GM21576 (cell line): ENCODE measurements around the gene PTPRH.

ENCODE experiments used
- ATAC-seq: cut with Tn5 transposase; IDR thresholded peaks from one replicate; pipeline ENCODE4 v1.9.1; 2021; ENCODE audit warnings: mild to moderate bottlenecking, moderate library complexity; ENCODE audit not compliant: unreplicated experiment

PTPRH gene

DNA sequence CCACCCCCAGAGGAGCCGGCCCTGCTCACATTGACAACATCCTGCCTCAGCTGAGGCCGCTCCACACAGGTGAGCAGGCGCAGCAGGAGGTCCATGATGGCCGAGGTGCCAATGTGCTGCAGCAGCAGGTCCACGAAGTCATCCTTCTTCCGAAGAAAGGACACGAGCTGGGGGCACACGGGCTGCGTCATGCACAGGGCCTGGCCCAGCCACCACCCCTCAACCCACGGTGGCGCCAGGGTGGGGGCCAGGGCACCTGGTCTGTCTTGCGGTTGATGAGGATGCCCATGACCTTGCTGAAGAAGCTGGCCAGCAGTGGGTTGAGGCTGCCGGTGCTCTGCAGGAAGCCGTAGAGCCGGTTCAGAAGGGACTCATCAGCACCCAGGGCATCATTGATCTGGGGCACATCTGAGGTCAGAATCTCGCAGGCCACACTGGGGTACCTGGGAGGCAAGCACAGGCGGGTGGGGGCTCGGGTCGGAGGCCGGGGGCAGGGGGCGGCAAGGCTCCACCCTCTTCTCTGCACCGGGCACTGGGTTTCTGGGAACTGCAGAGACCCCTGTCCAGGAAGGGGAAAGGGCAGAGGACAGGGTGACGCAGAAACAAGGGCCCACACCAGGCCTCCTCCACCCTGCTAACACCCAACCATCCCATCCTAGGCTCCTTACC is 36.1 kb upstream of the PTPRH start:
- no peak for ATAC-seq

DNA sequence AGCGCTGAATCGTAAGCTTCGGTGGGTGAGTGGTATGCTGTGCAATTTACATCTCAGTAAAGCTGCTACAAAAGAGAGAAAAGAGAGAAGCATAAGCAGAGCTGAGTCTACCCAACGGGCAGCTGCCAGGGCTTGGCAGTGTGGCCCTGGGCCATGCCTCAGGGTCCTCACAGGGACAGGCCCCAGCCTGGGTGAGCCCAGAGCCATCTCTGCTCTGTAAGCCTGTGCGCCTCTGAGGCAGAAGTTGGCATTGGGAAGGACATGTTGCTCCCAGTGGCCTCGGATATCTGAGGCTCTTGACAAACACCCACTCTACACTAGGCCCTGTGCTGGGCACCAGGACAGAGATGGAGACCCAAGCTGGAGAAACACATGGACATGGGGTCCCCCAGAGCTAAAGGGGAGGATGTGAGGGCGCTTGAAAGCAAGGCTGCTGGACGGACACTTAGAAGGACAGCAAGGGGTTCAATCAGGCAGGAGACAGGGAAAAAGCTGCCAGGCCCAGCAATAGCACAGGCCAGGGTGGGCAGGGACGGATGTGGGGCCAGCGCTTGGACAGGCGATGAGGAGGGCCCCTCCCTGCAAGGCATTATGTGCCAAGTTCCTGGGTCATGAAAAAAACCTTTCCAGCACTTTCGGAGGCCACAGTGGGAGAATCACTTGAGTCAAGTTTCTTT is 34.8 kb upstream of the PTPRH start:
- ATAC-seq, result no peak

DNA sequence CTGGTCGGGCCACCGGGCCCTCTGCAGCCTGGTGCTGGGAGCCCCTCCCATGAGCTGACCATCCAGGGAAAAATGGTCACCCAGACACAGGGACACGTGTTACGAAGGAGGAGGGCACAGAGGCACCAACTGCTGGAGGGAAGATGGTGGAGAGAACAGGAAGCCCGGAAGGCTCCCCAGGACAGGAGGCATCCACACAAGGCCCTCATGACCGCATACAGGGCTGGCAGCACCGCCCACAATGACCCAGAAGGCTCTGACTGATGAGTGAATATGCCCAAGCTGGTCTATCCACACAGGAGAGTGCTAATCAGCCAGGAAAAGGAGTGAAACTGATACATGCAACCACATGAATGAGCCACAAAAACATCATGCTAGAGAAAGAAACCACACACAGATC is 33.2 kb upstream of the PTPRH start:
- ATAC-seq, result no peak

DNA sequence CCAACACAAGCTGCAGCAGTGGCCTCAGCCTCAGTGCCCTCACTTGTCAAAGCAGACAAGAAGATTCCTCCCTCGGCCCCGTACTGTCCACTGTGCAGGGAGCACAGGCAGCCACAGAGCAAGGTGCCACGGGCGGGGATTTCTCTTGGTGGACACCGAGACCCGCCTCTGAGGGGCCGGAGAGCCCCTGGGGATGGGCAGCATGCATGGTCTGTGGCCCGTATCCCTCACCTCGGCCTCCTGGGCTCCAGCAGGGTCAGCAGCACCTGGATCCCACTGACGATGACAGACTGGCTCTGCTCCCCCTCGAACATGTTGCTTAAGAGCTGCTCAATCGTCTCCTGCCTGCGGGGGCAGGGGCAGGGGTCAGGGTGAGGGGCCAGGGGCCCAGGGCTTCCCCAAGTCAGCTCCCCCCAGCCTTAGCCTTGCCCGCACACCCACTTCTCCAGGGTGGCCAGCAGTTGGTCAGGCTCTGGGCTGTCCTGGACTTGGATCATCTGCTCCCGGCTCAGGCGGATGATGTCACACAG is 32.7 kb upstream of the PTPRH start:
- no peak for ATAC-seq

DNA sequence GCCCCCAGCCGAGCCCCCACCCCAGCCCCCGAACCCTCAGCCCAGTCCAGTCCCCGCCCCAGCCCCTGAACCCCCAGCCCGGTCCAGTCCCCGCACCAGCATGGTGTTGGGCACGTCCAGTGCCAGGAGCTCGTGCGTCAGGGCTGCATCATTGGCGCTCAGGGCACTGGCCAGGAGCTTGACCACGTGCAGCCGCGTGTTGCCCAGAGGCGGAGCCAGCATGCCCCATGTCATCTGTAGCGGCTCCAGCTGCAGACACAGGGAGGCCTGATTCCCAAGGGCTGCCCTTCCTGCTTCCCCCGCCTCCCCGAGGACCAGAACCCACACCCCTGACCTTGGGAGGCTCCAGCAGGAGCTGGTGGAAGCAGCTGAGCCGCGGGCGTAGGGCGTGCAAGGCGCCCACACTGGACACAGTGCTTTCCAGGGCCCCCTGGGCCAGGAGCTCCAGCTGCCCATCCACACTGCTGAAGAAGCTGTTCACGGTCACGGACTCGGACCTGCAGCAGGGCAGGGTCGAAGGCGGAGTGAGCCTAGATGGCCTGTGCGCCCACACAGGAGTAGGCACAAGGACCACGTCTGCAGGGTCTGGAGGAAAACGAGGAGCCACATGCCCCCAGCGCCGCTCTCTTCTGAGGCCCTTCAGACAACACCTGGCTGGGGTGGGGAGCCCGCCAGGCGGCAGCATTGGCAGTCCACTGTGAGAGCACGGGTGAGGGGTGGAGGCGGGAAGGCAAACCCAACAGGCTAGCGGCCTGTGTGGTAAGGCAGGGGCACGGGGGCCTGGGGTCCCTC is 32.0 kb upstream of the PTPRH start:
- no peak for ATAC-seq

DNA sequence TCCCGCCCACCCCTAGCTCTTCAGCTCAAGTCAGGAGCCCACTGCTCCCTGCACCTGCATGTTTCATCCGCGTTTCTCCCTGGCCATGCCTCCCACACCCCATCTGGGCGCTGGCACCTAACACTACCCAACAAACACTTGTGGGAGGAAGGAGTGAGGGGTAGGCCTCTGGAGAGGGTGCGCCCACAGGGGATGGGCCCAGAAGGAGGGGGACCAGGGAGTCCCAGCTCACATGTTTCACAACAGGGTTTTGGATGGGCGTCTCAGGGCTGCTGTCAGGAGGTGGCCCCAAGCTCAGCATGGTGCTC is 31.4 kb upstream of the PTPRH start:
- ATAC-seq, result no peak

DNA sequence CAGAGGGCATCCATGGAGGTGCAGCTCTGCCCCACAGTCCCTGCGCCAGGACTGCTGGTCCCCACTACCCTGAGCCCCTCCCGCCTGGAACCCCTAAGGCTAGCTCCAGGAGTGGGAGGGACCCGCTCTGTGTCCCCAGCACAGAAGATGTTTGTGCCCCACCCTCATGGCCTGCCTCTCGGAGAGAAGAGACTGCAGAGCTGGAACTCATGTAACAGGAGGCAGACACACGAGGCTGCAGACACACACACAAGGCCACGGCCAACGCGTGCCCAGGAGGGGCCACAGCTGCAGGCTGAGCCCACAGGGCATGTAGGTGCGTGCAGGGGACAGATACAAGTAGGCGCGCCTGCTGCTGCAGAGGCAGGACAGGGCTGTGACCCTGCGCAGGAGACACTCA is 29.7 kb upstream of the PTPRH start:
- no peak for ATAC-seq

DNA sequence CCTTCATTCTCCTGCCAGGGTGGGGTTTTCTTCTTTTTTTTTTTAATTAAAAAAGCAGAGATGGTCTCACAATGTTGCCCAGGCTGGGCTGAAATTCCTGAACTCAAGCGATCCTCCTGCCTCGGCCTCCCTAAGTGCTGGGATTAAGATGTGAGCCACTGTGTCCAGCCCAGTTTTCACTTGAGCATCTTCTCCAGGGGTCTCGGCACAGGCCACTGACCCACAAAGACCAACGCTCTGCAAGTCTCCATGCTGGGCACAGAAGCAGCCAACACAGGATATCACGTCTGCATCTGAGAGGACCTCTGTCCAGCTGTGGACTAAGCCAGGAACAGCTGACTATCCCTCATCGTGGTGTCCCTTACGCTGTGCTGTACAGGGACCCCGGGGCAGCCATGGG is 28.7 kb upstream of the PTPRH start:
- ATAC-seq, result no peak

DNA sequence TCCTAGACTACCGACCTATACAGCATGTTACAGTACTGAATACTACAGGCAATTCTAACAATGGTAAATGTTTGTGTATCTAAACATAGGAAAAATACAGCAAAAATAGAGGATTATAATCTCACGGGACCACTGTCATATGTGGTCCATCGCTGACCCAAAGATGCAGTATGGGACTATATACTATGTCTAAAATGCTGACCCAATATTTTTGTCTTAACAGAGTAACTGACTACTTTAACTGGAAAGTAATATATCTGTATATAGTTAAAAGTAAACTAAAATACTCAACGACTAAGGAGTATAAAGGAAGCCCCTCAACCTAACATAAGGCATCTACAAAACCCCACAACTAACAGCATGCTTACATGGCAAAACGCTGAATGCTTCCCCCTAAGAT is 23.7 kb upstream of the PTPRH start:
- ATAC-seq, result no peak

DNA sequence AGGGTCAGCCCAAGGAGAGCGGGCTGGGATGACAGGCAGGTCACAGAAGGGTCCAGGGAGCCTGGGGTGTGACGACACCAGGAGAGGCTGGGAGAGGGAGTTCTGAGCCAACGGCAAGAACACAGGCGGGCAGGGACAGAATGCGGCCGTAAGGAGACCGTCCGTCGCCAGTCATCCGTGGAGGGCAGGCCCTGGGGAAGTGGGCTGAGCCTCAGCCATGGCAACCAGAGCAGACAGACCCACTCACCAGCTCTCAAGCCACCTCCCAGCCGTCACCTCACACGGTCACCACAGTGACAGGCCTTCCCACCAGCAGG is 22.9 kb upstream of the PTPRH start:
- no peak for ATAC-seq

DNA sequence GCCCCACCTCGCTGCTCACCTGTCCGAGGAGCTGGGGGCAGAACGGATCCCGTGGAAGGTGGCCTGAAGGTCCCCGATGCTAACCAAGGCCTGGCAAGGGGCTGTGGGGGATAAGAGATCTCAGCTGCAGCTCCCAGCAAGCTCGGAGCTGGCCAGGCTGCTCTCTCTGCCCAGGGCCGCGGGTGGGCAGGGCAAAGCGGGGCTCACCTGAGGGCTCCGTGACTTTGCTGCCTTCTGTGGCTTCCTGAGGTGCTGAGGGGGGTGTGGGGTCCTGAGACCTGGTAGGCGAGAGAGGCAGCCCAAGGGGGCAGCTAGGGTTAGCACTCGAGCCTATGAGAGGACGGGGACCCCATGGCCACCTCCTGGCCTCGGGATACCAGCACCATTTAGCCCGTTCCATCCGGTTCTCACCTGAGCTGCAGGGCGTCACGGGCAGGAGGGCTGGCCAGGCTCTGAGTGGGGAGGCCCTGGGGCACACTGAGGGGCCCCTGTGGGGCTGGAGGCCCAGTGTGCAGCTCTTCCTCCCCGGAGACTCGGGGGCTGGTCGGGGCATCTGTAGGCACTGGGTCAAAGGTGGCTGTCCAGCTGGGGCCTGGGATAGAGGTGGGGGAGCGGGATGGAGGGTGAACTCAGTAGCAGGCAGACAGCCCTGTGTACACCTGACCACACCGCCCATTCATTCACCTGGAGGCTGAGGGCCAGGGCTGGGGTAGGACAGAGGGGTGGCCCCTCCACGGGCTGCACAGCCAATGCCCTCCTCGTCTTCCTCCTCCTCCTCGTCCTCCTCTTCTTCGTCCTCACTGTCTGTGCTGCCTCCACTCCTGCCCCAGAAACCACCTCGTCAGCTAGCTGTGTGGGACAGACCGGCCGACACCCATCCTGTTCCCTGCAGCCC is 22.3 kb upstream of the PTPRH start:
- no peak for ATAC-seq

DNA sequence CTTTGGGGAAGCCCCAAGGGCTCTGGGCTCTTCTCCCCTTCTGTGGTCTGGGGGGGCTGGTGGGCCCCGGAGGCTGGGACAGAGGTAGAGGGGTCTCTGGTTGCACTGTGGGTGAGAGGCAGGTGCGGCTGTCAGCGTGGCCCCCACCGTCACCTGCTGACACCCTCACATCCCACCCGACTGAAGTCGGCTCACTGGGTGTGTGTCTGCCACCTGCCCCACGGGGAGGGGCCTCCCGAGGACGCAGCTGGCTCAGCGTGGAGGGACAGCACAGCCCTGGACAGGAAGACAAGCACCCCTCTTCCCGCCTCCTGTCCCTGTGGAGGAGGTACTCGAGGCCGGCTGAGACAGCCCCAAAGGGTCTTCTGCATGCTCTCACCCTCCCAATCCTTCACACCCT is 21.5 kb upstream of the PTPRH start:
- ATAC-seq, result no peak

DNA sequence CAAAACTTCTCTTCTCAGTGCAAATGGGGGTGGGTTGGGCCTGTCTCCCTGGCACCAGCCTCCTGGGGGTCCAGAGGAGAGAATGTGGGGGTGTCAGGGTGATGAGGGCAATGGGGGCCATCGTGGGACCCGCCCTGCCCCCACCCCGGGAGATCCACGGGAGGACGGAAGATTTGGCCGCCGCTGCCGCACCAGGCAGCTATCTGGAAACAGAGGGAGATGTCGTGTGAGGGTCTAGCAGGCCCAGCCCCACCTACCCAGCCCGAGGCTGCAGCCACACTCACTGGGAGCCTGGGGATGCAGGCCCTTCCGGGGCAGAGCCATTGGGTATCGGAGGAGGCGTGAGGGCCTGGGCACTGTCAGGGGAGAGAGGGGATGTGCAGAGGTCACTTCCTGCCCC is 21.0 kb upstream of the PTPRH start:
- no peak for ATAC-seq

DNA sequence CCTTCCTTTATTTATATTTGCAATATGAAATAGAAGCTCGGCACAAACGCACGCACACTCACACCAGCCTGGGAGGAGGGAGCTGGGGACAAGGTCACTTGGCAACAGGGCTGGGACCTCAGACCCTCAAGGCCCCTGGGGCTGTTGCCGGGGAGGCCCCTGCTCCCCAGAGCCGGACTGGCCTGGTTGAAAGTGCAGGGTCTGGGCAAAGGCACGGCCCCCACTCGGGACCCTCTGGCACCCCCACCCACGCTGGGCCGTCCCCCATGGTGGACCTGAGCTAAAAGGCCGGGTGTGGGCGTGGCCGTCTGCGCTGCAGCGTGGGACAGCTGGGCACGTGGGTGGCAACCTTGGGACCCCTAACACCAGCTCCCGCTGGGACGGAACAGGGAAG is 20.5 kb upstream of the PTPRH start:
- ATAC-seq, result no peak

DNA sequence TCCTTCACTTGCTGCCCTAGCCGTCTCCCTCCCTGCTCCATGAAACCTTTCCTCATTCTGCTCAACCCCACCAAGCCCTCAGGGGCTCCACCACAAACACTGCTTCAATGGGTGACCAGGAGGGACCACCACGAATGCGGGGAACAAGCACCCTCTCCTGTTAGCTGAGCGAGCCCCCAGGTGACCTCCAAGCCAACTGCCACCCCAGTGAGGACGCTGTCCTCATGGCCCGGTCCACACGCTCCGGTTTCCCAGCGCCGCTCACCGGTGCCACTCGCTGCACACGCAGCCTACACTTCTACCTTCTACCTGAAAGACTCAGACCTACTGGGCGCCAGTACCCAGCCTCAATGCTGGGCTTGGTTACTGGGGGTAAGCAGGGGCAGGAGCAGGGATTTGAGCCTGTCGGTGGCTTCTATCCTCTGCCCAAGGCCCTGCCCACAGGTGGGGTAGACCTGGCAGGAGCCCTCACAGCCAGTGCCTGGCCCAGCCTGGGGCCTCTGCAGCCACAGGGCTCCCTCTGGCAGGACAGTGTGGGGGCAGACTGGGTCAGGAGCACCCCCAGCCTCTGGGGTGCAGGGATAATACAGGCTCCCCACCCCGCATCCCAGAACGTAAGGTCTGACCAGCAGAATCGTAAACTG is 20.0 kb upstream of the PTPRH start:
- ATAC-seq, result no peak

DNA sequence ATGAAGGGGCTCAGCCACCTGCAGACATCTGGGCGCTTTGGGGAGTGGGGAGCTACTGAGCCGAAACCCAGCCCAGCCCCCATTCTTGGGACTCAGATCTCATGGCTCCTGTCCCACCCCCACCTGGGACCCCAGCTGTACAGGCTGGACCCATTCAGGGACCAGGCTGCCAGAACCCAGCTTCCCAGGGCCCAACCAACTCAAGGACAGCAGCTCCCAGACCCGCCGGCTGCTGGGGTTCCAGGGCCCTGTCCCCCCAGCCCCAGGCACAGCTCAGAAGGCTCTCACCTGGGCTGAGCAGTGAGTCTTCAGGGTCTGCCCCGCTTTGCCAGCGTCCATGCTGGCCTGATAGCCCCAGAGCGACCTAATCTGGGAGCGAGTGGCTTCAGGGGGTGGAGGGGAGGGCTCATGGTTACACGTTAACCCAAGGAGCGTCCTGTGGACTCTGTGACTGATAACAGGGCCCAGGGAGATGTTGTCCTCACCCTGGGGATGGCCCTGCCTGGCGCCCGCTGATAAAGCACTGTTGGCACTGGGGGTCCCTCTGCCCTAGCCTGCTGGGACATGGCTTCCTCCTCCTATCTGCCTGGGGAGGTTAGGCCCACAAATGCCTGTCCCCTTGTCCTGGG is 19.2 kb upstream of the PTPRH start, which contains the start of gene TMEM86B:
TMEM86B (minus strand) TSS at position 361 of the 629 bp plus-strand sequence; CDS start at position 339, 22 bp downstream.
- ATAC-seq, result no peak

DNA sequence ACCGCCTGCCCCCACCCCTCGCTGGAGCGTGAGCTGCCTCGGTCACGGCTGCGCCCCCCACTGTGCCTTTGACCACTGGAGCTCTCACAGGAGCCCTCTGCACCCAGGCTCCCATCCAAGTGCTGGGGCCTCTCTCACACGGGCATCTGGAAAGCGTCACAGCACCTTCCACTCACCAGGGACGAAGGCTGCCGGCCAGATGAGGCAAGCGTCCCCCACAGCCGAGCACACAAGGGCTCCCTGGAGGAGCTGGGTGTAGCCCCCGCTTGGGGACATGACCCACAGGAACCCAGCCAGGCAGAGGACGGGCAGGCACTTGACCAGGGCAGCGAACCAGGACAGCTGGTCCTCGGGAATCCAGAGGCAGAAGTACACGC is 18.7 kb upstream of the PTPRH start:
- no peak for ATAC-seq

DNA sequence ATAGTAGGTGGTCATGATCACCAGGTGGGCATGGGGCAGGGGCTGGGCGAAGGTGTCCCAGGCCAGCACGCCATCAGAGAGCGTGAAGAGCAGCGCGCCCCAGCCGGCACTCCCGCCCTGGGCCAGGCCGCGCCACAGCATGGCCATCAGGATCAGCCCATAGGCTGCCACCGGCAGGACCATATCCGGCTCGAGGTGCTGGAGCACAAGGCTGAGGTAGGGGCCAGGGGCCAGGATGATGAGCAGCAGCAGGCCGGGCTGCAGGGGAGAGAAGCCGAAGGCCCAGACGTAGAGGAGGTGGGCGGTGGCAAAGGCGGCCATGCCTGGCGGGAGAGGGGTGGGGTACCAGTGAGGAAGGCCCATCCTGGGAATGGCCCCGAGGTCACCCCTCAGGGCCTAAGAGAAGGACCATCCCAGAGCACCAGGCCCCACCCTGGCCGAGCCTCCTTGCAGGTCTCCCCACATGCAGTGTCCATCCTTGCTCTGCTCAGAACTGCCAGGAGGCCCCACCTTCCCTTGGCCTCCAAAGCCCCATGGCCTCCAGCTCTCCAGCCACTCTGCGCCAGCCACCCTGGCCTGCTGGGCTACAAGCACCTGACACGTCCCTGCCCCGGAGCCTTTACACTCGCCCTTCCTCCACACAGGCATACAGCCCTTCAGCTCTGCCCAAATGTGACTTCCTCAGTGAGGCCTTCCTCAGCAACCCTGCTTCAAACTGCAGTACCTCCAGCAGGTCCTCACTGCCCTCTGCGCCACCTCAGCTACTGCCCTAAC is 18.1 kb upstream of the PTPRH start:
- ATAC-seq, result no peak

DNA sequence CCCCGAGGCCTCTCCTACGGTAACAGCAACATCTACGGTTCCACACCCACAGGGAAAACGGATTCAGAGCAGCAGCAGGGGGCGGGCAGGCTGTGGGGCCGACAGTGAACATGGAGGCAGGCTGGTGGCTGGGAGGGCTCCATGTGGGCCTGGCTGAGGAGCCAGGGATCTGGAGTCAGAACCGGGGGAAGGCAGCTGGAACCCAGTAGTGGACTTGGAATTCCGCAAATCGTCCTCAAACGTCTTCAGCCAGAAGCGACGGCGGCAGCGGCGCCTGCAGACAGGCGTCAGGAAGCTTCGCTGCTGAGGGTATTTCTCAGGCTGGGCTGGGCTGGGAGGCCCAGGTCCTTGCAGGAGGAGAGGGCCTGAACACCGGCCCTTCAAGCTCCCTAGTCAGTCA is 17.5 kb upstream of the PTPRH start:
- ATAC-seq, result no peak
